Mammary epithelial cell (primary cell): Measurements from ENCODE around the gene SLC7A9.

Source experiments
- CTCF ChIP-seq, 2 donors: IDR thresholded peaks in 1 of 2; conservative IDR thresholded peaks in 1 of 2; 2 replicates each; pipeline ENCODE4 v1.5.1; 2011 to 2012; ENCODE audit warnings: inconsistent platforms in 2 of 2, low read length in 2 of 2, mild to moderate bottlenecking in 2 of 2, control low read depth in 1 of 2, low read depth in 1 of 2; ENCODE audit not compliant: insufficient read depth in 1 of 2; ENCODE audit errors: extremely low read depth in 1 of 2
- EZH2 ChIP-seq: IDR thresholded peaks from 2 replicates; pipeline ENCODE4 v1.6.1; 2012; ENCODE audit warnings: low read length, inconsistent platforms, borderline replicate concordance

DNA sequence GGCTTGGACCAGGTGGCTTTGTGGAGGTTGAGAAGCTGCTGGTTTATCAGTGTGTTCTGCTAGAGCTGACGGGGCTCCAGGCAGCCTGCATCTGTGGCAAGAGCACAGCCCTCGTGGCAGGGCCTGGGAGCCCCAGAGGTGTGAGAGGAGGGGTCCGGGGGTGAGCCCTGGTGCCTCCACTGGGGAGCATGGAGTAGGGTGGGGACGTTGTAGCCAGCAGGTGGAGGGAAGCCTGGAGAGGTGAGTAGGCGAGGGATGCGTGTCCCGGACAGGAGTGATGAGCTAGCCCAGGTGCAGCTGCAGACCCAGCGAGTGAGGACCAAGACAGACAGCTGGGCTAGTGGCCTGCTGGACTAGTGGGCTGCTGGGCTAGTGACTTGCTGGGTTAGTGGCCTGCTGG lies 51.0 kb downstream of the SLC7A9 start:
- TF ChIP-seq CTCF (conservative IDR thresholded peaks at IDR 0.05 in 1 of 2, IDR thresholded peaks at IDR 0.05 in 1 of 2; ENCODE audit: extremely low read depth in 1 of 2, insufficient read depth in 1 of 2, low read depth in 1 of 2, low read length in 2 of 2) (no peak), EZH2 (no peak)
